ENCODE measurements around the gene CIT.
A peak's percentile ranks its signal among the peaks of the same experiment; 100 is the strongest.

The CIT gene

GRCh38 chr12:119681111-119681510 lies 196.0 kb downstream of the CIT start:
- no peak for DNase-seq (ENCODE audit: low read depth in 3 of 3, low spot score in 1 of 3)

GRCh38 chr12:119679490-119679889 lies 197.6 kb downstream of the CIT start:
- no peak for DNase-seq (ENCODE audit: low read depth in 3 of 3, low spot score in 1 of 3)

- no peak for DNase-seq (ENCODE audit: low read depth in 3 of 3, low spot score in 1 of 3)
Measured at GRCh38 chr12:119679081-119679480, 198.0 kb downstream of the CIT start.

- no peak for DNase-seq (ENCODE audit: low read depth in 3 of 3, low spot score in 1 of 3)
Measured at GRCh38 chr12:119678459-119678858, 198.7 kb downstream of the CIT start.

GRCh38 chr12:119676573-119676972 lies 200.5 kb downstream of the CIT start:
- DNase-seq (ENCODE audit: low read depth in 3 of 3, low spot score in 1 of 3), result no peak

GRCh38 chr12:119676022-119676421 lies 201.1 kb downstream of the CIT start:
- DNase-seq (ENCODE audit: low read depth in 3 of 3, low spot score in 1 of 3), result no peak

GRCh38 chr12:119674560-119674959 lies 202.6 kb downstream of the CIT start:
- no peak for DNase-seq (ENCODE audit: low read depth in 3 of 3, low spot score in 1 of 3)

- no peak for DNase-seq (ENCODE audit: low read depth in 3 of 3, low spot score in 1 of 3)
Measured at GRCh38 chr12:119673634-119674033, 203.5 kb downstream of the CIT start.

GRCh38 chr12:119672194-119672593 lies 204.9 kb downstream of the CIT start:
- DNase-seq (ENCODE audit: low read depth in 3 of 3, low spot score in 1 of 3), result no peak

GRCh38 chr12:119671070-119671469 lies 206.1 kb downstream of the CIT start:
- no peak for DNase-seq (ENCODE audit: low read depth in 3 of 3, low spot score in 1 of 3)

- no peak for DNase-seq (ENCODE audit: low read depth in 3 of 3, low spot score in 1 of 3)
Measured at GRCh38 chr12:119669744-119670472, 207.2 kb downstream of the CIT start.

GRCh38 chr12:119668324-119668841 lies 208.7 kb downstream of the CIT start:
- no peak for DNase-seq (ENCODE audit: low read depth in 3 of 3, low spot score in 1 of 3)

- DNase-seq (ENCODE audit: low read depth in 3 of 3, low spot score in 1 of 3), result peak; percentile 86 to 90 (median 90)
Measured at GRCh38 chr12:119667577-119668323, 209.4 kb downstream of the CIT start, which contains the start of gene PRKAB1. TSS of gene PRKAB1 (plus strand) at chr12:119668133. CDS start at chr12:119668245, 112 bp downstream.

GRCh38 chr12:119666900-119667576 lies 210.1 kb downstream of the CIT start:
- no peak for DNase-seq (ENCODE audit: low read depth in 3 of 3, low spot score in 1 of 3)

GRCh38 chr12:119666226-119666795 lies 210.8 kb downstream of the CIT start:
- DNase-seq (ENCODE audit: low read depth in 3 of 3, low spot score in 1 of 3), result no peak

GRCh38 chr12:119665164-119665929 lies 211.8 kb downstream of the CIT start:
- no peak for DNase-seq (ENCODE audit: low read depth in 3 of 3, low spot score in 1 of 3)

- no peak for DNase-seq (ENCODE audit: low read depth in 3 of 3, low spot score in 1 of 3)
Measured at GRCh38 chr12:119664642-119665041, 212.5 kb downstream of the CIT start.

- DNase-seq (ENCODE audit: low read depth in 3 of 3, low spot score in 1 of 3), result no peak
Measured at GRCh38 chr12:119661882-119662281, 215.2 kb downstream of the CIT start.

- no peak for DNase-seq (ENCODE audit: low read depth in 3 of 3, low spot score in 1 of 3)
Measured at GRCh38 chr12:119660076-119660475, 217.0 kb downstream of the CIT start.

GRCh38 chr12:119659289-119659897 lies 217.7 kb downstream of the CIT start:
- DNase-seq (ENCODE audit: low read depth in 3 of 3, low spot score in 1 of 3), result peak in 1 of 3 donors; percentile 14
